Testis (tissue), 2 donors: ENCODE data around the gene REV3L.

ENCODE experiments used
- CTCF ChIP-seq, 3 experiments: fragments of 450-650 bp in 2 of 3; fragments of 200-600 bp in 1 of 3; sonication (generic) in 1 of 3; IDR thresholded peaks; one replicate each; pipeline ENCODE4 v1.5.1; 2016 to 2019; ENCODE audit warnings: antibody characterized with exemption in 3 of 3, mild to moderate bottlenecking in 2 of 3, moderate library complexity in 1 of 3
- POLR2A ChIP-seq: fragments of 450-650 bp; IDR thresholded peaks from one replicate; pipeline ENCODE4 v1.6.1; 2017; ENCODE audit warnings: antibody characterized with exemption, mild to moderate bottlenecking, moderate library complexity

- TF ChIP-seq POLR2A (no peak), CTCF (IDR thresholded peaks at IDR 0.05) (no peak)
Observed at GRCh38 chr6:111439171-111439570, 43.8 kb downstream of the REV3L start.
